Fibroblast of villous mesenchyme (primary cell): Measurements from ENCODE around the gene CYB5B. TPM values are rescaled to one million over a fixed set of nuclear protein-coding genes. Genes with fewer than 3 reads are reported as not detected.

Experiments used
- DNase-seq: peaks from one replicate; pipeline ENCODE4 v3.0.0-alpha.2; 2010; ENCODE audit warnings: low read depth
- H3K4me3 ChIP-seq: 2 replicates; pipeline ENCODE4 v1.5.1; 2011; ENCODE audit warnings: low read depth, mild to moderate bottlenecking, low read length
- total RNA-seq: library from RNA; depleted of rRNA; stranded (reverse); fragments of >200 nt; gene quantifications from 2 replicates; pipeline ENCODE4 v1.2.3, GENCODE V29; 2012
- TF ChIP-seq, protein P1 (sequence below): IDR thresholded peaks from 2 replicates; pipeline ENCODE4 v1.5.1; 2012; ENCODE audit warnings: low read depth, mild to moderate bottlenecking, low read length; ENCODE audit not compliant: insufficient read depth

CYB5B gene
- total RNA-seq, 1 donor = 142 TPM

DNA sequence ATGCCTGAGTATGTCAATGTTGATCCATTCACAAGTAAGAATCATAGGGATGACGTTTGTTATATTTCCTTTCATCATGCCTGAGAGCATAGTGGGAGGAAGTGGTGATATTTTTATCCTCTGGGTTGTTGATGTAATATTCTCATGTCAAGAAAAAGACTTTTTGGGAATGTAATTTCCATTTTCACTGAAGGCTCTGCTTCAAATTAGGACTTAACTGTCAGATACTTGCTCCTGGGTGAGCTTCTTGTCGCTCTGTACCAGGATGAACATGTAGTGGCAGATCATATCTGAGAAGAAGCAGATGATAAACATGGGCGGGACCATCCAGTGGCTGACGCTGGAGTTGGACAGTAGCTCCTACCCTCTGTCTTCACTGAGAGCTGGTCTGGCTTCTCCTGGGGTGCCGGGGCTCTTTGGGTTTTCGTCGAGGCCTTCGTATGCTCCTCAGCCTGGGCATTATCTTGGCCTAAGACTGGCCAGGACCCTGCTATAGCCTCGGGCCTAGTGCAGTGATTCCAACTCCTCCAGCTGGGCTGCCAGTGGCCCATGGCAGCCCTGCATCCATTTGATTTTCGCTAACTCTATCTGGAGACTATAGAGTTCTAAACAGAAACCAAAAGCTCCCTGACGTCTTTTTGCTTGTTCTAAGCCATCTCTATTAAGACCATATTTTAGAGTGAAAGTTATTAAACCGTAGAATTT lies 19.7 kb downstream of the CYB5B start:
- DNase-seq = peak; percentile 71
- TF ChIP-seq, protein P1, sequence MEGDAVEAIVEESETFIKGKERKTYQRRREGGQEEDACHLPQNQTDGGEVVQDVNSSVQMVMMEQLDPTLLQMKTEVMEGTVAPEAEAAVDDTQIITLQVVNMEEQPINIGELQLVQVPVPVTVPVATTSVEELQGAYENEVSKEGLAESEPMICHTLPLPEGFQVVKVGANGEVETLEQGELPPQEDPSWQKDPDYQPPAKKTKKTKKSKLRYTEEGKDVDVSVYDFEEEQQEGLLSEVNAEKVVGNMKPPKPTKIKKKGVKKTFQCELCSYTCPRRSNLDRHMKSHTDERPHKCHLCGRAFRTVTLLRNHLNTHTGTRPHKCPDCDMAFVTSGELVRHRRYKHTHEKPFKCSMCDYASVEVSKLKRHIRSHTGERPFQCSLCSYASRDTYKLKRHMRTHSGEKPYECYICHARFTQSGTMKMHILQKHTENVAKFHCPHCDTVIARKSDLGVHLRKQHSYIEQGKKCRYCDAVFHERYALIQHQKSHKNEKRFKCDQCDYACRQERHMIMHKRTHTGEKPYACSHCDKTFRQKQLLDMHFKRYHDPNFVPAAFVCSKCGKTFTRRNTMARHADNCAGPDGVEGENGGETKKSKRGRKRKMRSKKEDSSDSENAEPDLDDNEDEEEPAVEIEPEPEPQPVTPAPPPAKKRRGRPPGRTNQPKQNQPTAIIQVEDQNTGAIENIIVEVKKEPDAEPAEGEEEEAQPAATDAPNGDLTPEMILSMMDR = no peak
- H3K4me3 ChIP-seq = peak overlapping the region; percentile 32

- H3K4me3 ChIP-seq = peak overlapping the region; percentile 32
- TF ChIP-seq, protein P1 = no peak
- DNase-seq = peak; percentile 71
Observed at GRCh38 chr16:69444873-69445517, 20.6 kb downstream of the CYB5B start.

DNA sequence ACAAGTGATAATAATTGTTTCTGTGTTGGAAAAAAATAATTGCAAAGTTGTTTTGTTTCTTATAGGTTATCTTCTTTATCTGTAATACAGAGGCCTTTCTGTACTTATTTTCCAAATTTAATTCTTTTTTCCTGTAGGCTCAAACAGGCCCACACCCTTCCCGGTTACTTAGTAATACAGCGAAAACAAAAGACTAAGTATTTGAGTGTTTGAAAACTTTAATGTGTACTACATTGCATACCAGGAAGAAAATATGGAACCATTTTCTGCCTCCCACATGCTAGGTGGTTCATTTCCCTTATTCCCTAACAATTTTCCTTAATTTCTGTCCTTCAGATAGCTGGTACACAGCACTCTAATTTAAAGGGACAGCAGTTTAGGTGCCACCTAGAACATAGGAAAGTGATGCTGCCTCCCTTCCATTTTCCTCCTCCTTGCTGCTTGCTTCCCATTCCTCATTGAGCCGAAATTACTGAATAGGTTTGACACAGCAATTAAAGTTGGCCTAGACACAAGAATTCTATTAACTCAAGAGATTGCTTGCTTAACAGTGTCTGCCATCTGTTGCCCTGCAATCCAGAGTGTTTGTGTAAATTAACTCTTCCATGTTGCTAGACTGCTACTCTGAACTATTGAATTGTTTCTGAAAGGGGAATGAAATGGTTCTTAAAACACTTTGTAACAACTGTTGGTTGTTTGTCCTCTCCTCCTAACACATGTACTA lies 24.2 kb downstream of the CYB5B start:
- peak; percentile 83 for DNase-seq
- no peak overlapping the region for H3K4me3 ChIP-seq
- TF ChIP-seq, protein P1 = no peak

- peak; percentile 35 for DNase-seq
- no peak overlapping the region for H3K4me3 ChIP-seq
- TF ChIP-seq, protein P1 = no peak
Observed at GRCh38 chr16:69451166-69451565, 26.7 kb downstream of the CYB5B start.

DNA sequence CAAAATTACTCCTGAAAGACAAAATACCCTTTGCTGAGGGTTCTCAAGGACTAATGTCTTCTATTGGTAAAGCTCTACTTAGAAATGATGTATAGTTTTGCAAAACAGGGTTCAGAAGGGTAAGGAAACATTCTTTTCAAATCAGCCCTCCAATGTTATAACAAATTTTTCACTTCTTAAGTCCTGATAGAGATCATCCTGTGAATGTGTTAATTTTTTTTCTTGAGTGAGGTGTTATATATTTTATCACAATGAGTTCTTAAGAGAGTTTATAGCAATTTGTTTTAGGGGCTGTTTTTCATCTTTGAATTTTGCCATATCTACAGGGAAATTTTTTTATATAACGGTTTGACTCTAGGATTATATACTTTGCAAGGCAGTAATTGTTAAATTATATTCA lies 29.5 kb downstream of the CYB5B start:
- no peak overlapping the region for H3K4me3 ChIP-seq
- TF ChIP-seq, protein P1 = no peak
- DNase-seq = no peak

DNA sequence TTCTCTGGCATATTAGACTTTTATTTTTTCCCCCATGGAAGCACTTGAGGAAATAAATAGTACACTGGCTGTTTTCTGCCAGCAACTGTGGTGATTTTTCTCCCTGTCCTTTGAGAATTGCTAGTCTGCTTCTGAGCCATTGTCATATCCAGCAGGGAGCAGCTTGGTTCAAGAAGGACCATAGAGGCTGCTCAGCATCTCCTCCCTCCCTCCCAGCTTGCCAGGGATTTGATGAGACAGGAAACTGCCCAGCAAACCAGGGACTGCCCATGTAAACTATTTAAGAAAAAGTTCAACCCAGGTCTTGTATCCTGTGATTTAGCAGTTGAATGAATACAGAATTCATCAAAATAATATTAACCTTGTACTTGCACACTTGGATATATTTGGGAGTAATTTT lies 39.5 kb downstream of the CYB5B start:
- TF ChIP-seq, protein P1 = no peak
- H3K4me3 ChIP-seq = no peak overlapping the region
- DNase-seq = no peak
